HG02938 (cell line): Measurements from ENCODE around the gene FLRT2.

Source experiments
- ATAC-seq: cut with Tn5 transposase; IDR thresholded peaks from one replicate; pipeline ENCODE4 v1.9.1; 2021; ENCODE audit warnings: mild to moderate bottlenecking, moderate library complexity; ENCODE audit not compliant: unreplicated experiment

Gene FLRT2

GRCh38 chr14:85594217-85594616 is 64.3 kb downstream of the FLRT2 start:
- no peak for ATAC-seq

GRCh38 chr14:85595981-85596380 is 66.0 kb downstream of the FLRT2 start:
- no peak for ATAC-seq

- no peak for ATAC-seq
Observed at GRCh38 chr14:85596562-85596961, 66.6 kb downstream of the FLRT2 start.

GRCh38 chr14:85597701-85598100 is 67.8 kb downstream of the FLRT2 start:
- ATAC-seq, result no peak

- no peak for ATAC-seq
Observed at GRCh38 chr14:85599939-85600338, 70.0 kb downstream of the FLRT2 start.

GRCh38 chr14:85601246-85601645 is 71.3 kb downstream of the FLRT2 start:
- ATAC-seq, result no peak

- no peak for ATAC-seq
Observed at GRCh38 chr14:85601690-85602089, 71.7 kb downstream of the FLRT2 start.

- no peak for ATAC-seq
Observed at GRCh38 chr14:85602345-85602744, 72.4 kb downstream of the FLRT2 start.

- no peak for ATAC-seq
Observed at GRCh38 chr14:85604021-85604420, 74.1 kb downstream of the FLRT2 start.

GRCh38 chr14:85604714-85605113 is 74.8 kb downstream of the FLRT2 start:
- ATAC-seq, result no peak

GRCh38 chr14:85607651-85608081 is 77.7 kb downstream of the FLRT2 start:
- ATAC-seq, result no peak

- ATAC-seq, result no peak
Observed at GRCh38 chr14:85613496-85613895, 83.6 kb downstream of the FLRT2 start.

GRCh38 chr14:85616386-85616885 is 86.5 kb downstream of the FLRT2 start:
- no peak for ATAC-seq

- no peak for ATAC-seq
Observed at GRCh38 chr14:85616886-85617285, 86.9 kb downstream of the FLRT2 start.

GRCh38 chr14:85617791-85618190 is 87.8 kb downstream of the FLRT2 start:
- ATAC-seq, result no peak

- no peak for ATAC-seq
Observed at GRCh38 chr14:85618390-85618789, 88.4 kb downstream of the FLRT2 start.

GRCh38 chr14:85618978-85619377 is 89.0 kb downstream of the FLRT2 start:
- no peak for ATAC-seq

GRCh38 chr14:85619851-85620250 is 89.9 kb downstream of the FLRT2 start:
- ATAC-seq, result no peak

GRCh38 chr14:85620947-85621346 is 91.0 kb downstream of the FLRT2 start:
- no peak for ATAC-seq

- no peak for ATAC-seq
Observed at GRCh38 chr14:85622106-85622505, 92.2 kb downstream of the FLRT2 start.

GRCh38 chr14:85622986-85623685 is 93.2 kb downstream of the FLRT2 start:
- ATAC-seq, result no peak

GRCh38 chr14:85625925-85626585 is 96.1 kb downstream of the FLRT2 start:
- no peak for ATAC-seq
